HepG2 (cell line): Measurements from ENCODE around the gene TBC1D20. TPM values are rescaled to one million over a fixed set of nuclear protein-coding genes. Genes with fewer than 3 reads are reported as not detected.

ENCODE experiments used
- ARID3A ChIP-seq: IDR thresholded peaks from 2 replicates; pipeline ENCODE4 v1.6.1; 2012; ENCODE audit warnings: low read depth, low read length, improper control_type of control experiment
- CCDC6 ChIP-seq: sonication (generic); formaldehyde crosslinking; IDR thresholded peaks from 2 replicates; pipeline ENCODE4 v1.8.1; 2022; ENCODE audit warnings: mild to moderate bottlenecking, missing genetic modification reagents, moderate library complexity
- CEBPG ChIP-seq: IDR thresholded peaks from 2 replicates; pipeline ENCODE4 v1.6.1; 2016
- EP300 ChIP-seq, 3 experiments: sonication (generic) in 1 of 3; formaldehyde crosslinking in 1 of 3; IDR thresholded peaks; 2 replicates each; pipeline versions ENCODE4 v1.5.1 to v1.6.1; 2011 to 2020; ENCODE audit warnings: low read depth in 2 of 3, low read length in 2 of 3, borderline replicate concordance in 1 of 3, improper control_type of control experiment in 1 of 3, mild to moderate bottlenecking in 1 of 3, missing genetic modification reagents in 1 of 3, moderate library complexity in 1 of 3
- HNRNPK ChIP-seq: fragments of 200-400 bp; formaldehyde crosslinking; IDR thresholded peaks from 2 replicates; pipeline ENCODE4 v1.6.1; 2018; ENCODE audit warnings: low read length, low read depth, moderate library complexity, mild to moderate bottlenecking; ENCODE audit not compliant: poor library complexity, severe bottlenecking
- MEF2D ChIP-seq: sonication (generic); formaldehyde crosslinking; IDR thresholded peaks from 2 replicates; pipeline ENCODE4 v1.5.1; 2020; ENCODE audit warnings: mild to moderate bottlenecking, missing genetic modification reagents
- NCOA5 ChIP-seq: sonication (generic); formaldehyde crosslinking; IDR thresholded peaks from 2 replicates; pipeline ENCODE4 v1.4.0; 2020; ENCODE audit warnings: missing genetic modification reagents
- PLSCR1 ChIP-seq: sonication (generic); formaldehyde crosslinking; IDR thresholded peaks from 2 replicates; pipeline ENCODE4 v1.5.0; 2020; ENCODE audit warnings: missing genetic modification reagents, mild to moderate bottlenecking, borderline replicate concordance
- POLR2G ChIP-seq: fragments of 200-400 bp; formaldehyde crosslinking; IDR thresholded peaks from 2 replicates; pipeline ENCODE4 v1.6.1; 2018; ENCODE audit warnings: mild to moderate bottlenecking, low read depth, low read length, moderate library complexity
- RCOR2 ChIP-seq: IDR thresholded peaks from 2 replicates; pipeline ENCODE4 v1.6.1; 2016; ENCODE audit warnings: missing biosample characterization, missing genetic modification reagents
- RFX5 ChIP-seq: IDR thresholded peaks from 2 replicates; pipeline ENCODE4 v1.6.1; 2011; ENCODE audit warnings: low read depth, low read length, improper control_type of control experiment
- SIN3B ChIP-seq: fragments of 150-350 bp; IDR thresholded peaks from 2 replicates; pipeline ENCODE4 v1.6.1; 2014; ENCODE audit warnings: low read length
- SIX1 ChIP-seq: sonication (generic); formaldehyde crosslinking; IDR thresholded peaks from 2 replicates; pipeline ENCODE4 v1.4.0; 2020; ENCODE audit warnings: missing genetic modification reagents, borderline replicate concordance
- TBX2 ChIP-seq: sonication (generic); formaldehyde crosslinking; IDR thresholded peaks from 2 replicates; pipeline ENCODE4 v1.5.0; 2020; ENCODE audit warnings: missing genetic modification reagents, mild to moderate bottlenecking, borderline replicate concordance
- ZBTB1 ChIP-seq: sonication (generic); formaldehyde crosslinking; IDR thresholded peaks from 2 replicates; pipeline ENCODE4 v1.4.0; 2020; ENCODE audit warnings: missing genetic modification reagents, borderline replicate concordance
- ZBTB33 ChIP-seq: sonication (generic); formaldehyde crosslinking; IDR thresholded peaks from 2 replicates; pipeline ENCODE4 v1.4.0; 2020; ENCODE audit warnings: missing genetic modification reagents
- ZGPAT ChIP-seq: IDR thresholded peaks from 2 replicates; pipeline ENCODE4 v1.6.1; 2016; ENCODE audit warnings: mild to moderate bottlenecking
- ZKSCAN1 ChIP-seq: fragments of 150-350 bp; IDR thresholded peaks from 2 replicates; pipeline ENCODE4 v1.6.1; 2014; ENCODE audit warnings: low read length
- ZNF234 ChIP-seq: sonication (generic); formaldehyde crosslinking; conservative IDR thresholded peaks from 2 replicates; pipeline ENCODE4 v1.5.1; 2020; ENCODE audit warnings: mild to moderate bottlenecking, missing genetic modification reagents
- ZNF263 ChIP-seq: sonication (generic); formaldehyde crosslinking; IDR thresholded peaks from 2 replicates; pipeline ENCODE4 v1.4.0; 2020; ENCODE audit warnings: missing genetic modification reagents
- ZNF274 ChIP-seq: sonication (generic); formaldehyde crosslinking; IDR thresholded peaks from 2 replicates; pipeline ENCODE4 v1.5.1; 2020; ENCODE audit warnings: mild to moderate bottlenecking, missing genetic modification reagents
- ZNF335 ChIP-seq: sonication (generic); formaldehyde crosslinking; IDR thresholded peaks from 2 replicates; pipeline ENCODE4 v1.4.0; 2020; ENCODE audit warnings: missing genetic modification reagents
- ZNF644 ChIP-seq: IDR thresholded peaks from 2 replicates; pipeline ENCODE4 v1.6.1; 2016; ENCODE audit warnings: low read depth
- ZNF768 ChIP-seq: sonication (generic); formaldehyde crosslinking; IDR thresholded peaks from 2 replicates; pipeline ENCODE4 v1.4.0; 2020; ENCODE audit warnings: missing genetic modification reagents
- polyA plus RNA-seq, 8 experiments: library from polyadenylated mRNA; depleted of rRNA in 3 of 8; stranded (reverse) in 7 of 8; unstranded in 1 of 8; fragments of >200 nt; fragmentation: Illumina TruSeq in 4 of 8; extraction: Trizol in 4 of 8; gene quantifications; 2 replicates each; pipeline versions ENCODE4 v1.2.1 to v1.2.3, GENCODE V29; 2011 to 2016; ENCODE audit warnings: low read depth in 4 of 8, missing spikeins in 1 of 8, mixed read lengths in 1 of 8; ENCODE audit not compliant: insufficient read depth in 1 of 8
- total RNA-seq, 5 experiments: library from RNA; depleted of rRNA; stranded (reverse); fragments of >200 nt; fragmentation: Illumina TruSeq; extraction: Trizol; gene quantifications; 2 replicates each; pipeline ENCODE4 v1.2.3, GENCODE V29; 2016; ENCODE audit warnings: low read depth in 1 of 5

Gene TBC1D20
- total and polyA plus RNA-seq, 2 of the 13 experiments (the other 11 are each of a cell fraction or from before 2014, with no cell fraction given): 36.6 to 47.1 TPM

GRCh38 chr20:431012-431904 lies 31.1 kb downstream of the TBC1D20 start (continued):
- TF ChIP-seq ZNF274 (CRISPR knock-in tag) (peak; percentile 62; the same call in 1 of the 2 replicates), ZNF263 (peak; percentile 53; the same call in 1 of the 2 replicates), CEBPG (CRISPR knock-in tag) (peak; percentile 68), ZBTB1 (0 out of 2 replicates have a peak, but pooled peaks have one; percentile 33), ZBTB33 (peak; percentile 86), MEF2D (0 out of 2 replicates have a peak, but pooled peaks have one; percentile 33), CCDC6 (CRISPR knock-in tag) (0 out of 2 replicates have a peak, but pooled peaks have one; percentile 24), RFX5 (0 out of 2 replicates have a peak, but pooled peaks have one; percentile 27), TBX2 (CRISPR knock-in tag) (peak; percentile 65), SIX1 (CRISPR knock-in tag) (no peak), SIN3B (peak; percentile 42; the same call in 1 of the 2 replicates), ZGPAT (CRISPR knock-in tag) (peak; percentile 76), POLR2G (peak; percentile 26), ZNF768 (CRISPR knock-in tag) (peak; percentile 78; the same call in 1 of the 2 replicates), ZNF644 (CRISPR knock-in tag) (0 out of 2 replicates have a peak, but pooled peaks have one; percentile 61), NCOA5 (CRISPR knock-in tag) (no peak), PLSCR1 (no peak), ZKSCAN1 (peak; percentile 76), EP300 (IDR thresholded peaks at IDR 0.05; ENCODE audit: low read depth in 2 of 2, low read length in 2 of 2) (no peak; a peak in 1 of 4 replicates), EP300 (CRISPR knock-in tag; IDR thresholded peaks at IDR 0.05; ENCODE audit: borderline replicate concordance) (peak; percentile 43; the same call in 1 of the 2 replicates), ARID3A (peak; percentile 62), ZNF234 (CRISPR knock-in tag) (no peak), ZNF335 (CRISPR knock-in tag) (0 out of 2 replicates have a peak, but pooled peaks have one; percentile 45), HNRNPK (no peak), RCOR2 (CRISPR knock-in tag) (peak; percentile 69; the same call in 1 of the 2 replicates)
